HepG2 (cell line): ENCODE results near the gene LRRC51. TPM values are rescaled to one million over a fixed set of nuclear protein-coding genes. Genes with fewer than 3 reads are reported as not detected.

Source experiments
- ATAC-seq: fragments of 200-7000 bp; cut with Tn5 transposase; 3 replicates; pipeline ENCODE4 v1.9.1; 2020; ENCODE audit warnings: mild to moderate bottlenecking, moderate library complexity
- BruUV-seq: library from RNA; stranded (reverse); fragments of 400-500 nt; replicated peaks from 2 replicates; lab custom pipeline; 2021; lab: Mats Ljungman, UMichigan
- CTCF ChIA-PET: fragments of 300-600 bp; formaldehyde crosslinking; extraction: SDS; loops from one replicate; lab custom pipeline; 2021; ENCODE audit warnings: low total read pairs, inconsistent platforms, low intra/inter-chr PET ratio; lab: Yijun Ruan, JAX
- POLR2A ChIA-PET: fragments of 350-600 bp; sonication (Branson Sonifier 250); formaldehyde crosslinking; loops from one replicate; lab custom pipeline; 2020; ENCODE audit warnings: antibody characterized with exemption, inconsistent platforms; lab: Yijun Ruan, JAX
- DNase-seq: peaks from one replicate; pipeline ENCODE4 v3.0.0-alpha.2; 2015; ENCODE audit warnings: low spot score
- FAIRE-seq: peaks from 3 replicates; lab custom pipeline; 2011; peaks lifted over from hg19 to GRCh38; lab: Jason Lieb, UNC
- H2AFZ ChIP-seq: one replicate; pipeline ENCODE4 v1.6.1; 2011; ENCODE audit warnings: low read length, inconsistent platforms
- H3K27ac ChIP-seq: fragments of 300-600 bp; 3 replicates; pipeline ENCODE4 v1.8.0; 2011; ENCODE audit warnings: mixed run types, mild to moderate bottlenecking, mixed read lengths, low read length, inconsistent platforms; ENCODE audit not compliant: insufficient read depth; ENCODE audit errors: extremely low read length
- H3K27me3 ChIP-seq, 2 experiments: fragments of 200-600 bp in 1 of 2; 2 replicates in 1 of 2; 3 replicates in 1 of 2; pipeline versions ENCODE4 v1.6.0 to v1.8.0; 2011; ENCODE audit warnings: low read length in 2 of 2, mild to moderate bottlenecking in 2 of 2, moderate library complexity in 2 of 2, inconsistent platforms in 1 of 2; ENCODE audit not compliant: insufficient read depth in 2 of 2, control insufficient read depth in 1 of 2
- H3K36me3 ChIP-seq, 2 experiments: fragments of 200-600 bp in 1 of 2; replicated peaks in 1 of 2; 2 replicates in 1 of 2; 3 replicates in 1 of 2; pipeline versions ENCODE4 v1.5.1 to v1.8.0; 2011; ENCODE audit warnings: low read length in 2 of 2, inconsistent platforms in 1 of 2; ENCODE audit not compliant: insufficient read depth in 2 of 2, control insufficient read depth in 1 of 2
- H3K4me1 ChIP-seq: 2 replicates; pipeline ENCODE4 v1.5.1; 2012; ENCODE audit warnings: low read length, inconsistent platforms; ENCODE audit not compliant: insufficient read depth
- H3K4me2 ChIP-seq: 2 replicates; pipeline ENCODE4 v1.6.0; 2011; ENCODE audit warnings: low read depth, low read length, inconsistent platforms
- H3K4me3 ChIP-seq, 3 experiments: fragments of 200-600 bp in 1 of 3; sonication (generic), shearing (Covaris generic) in 1 of 3; replicated peaks in 1 of 3; 2 replicates each; pipeline ENCODE4 v1.5.1; 2011 to 2016; ENCODE audit warnings: low read length in 3 of 3, inconsistent platforms in 2 of 3, low read depth in 2 of 3, mild to moderate bottlenecking in 2 of 3, control low read depth in 1 of 3, mixed read lengths in 1 of 3; ENCODE audit not compliant: insufficient read depth in 1 of 3
- H3K79me2 ChIP-seq: one replicate; pipeline ENCODE4 v1.6.1; 2011; ENCODE audit warnings: low read length, inconsistent platforms; ENCODE audit not compliant: insufficient read depth
- H3K9ac ChIP-seq: 2 replicates; pipeline ENCODE4 v1.6.0; 2011; ENCODE audit warnings: mild to moderate bottlenecking, low read depth, low read length, inconsistent platforms; ENCODE audit not compliant: insufficient read depth
- H3K9me3 ChIP-seq: 2 replicates; pipeline ENCODE4 v1.5.1; 2012; ENCODE audit warnings: mild to moderate bottlenecking, low read length
- H4K20me1 ChIP-seq: 2 replicates; pipeline ENCODE4 v1.6.0; 2011; ENCODE audit warnings: inconsistent platforms, mild to moderate bottlenecking, low read length, moderate library complexity; ENCODE audit not compliant: insufficient read depth
- ETV6 ChIP-seq: sonication (generic); formaldehyde crosslinking; conservative IDR thresholded peaks from 2 replicates; pipeline ENCODE4 v1.4.0; 2020; ENCODE audit warnings: missing genetic modification reagents
- KDM3A ChIP-seq: IDR thresholded peaks from 2 replicates; pipeline ENCODE4 v1.6.1; 2018; ENCODE audit warnings: low read depth, missing compliant biosample characterization
- MEIS1 ChIP-seq: sonication (generic); formaldehyde crosslinking; IDR thresholded peaks from 2 replicates; pipeline ENCODE4 v1.9.0; 2021; ENCODE audit warnings: mild to moderate bottlenecking, missing genetic modification reagents, moderate library complexity, borderline replicate concordance
- MLXIP ChIP-seq: sonication (generic); formaldehyde crosslinking; IDR thresholded peaks from 2 replicates; pipeline ENCODE4 v1.9.0; 2021; ENCODE audit warnings: missing genetic modification reagents, borderline replicate concordance
- NFAT5 ChIP-seq: sonication (generic); formaldehyde crosslinking; IDR thresholded peaks from 2 replicates; pipeline ENCODE4 v1.4.0; 2020; ENCODE audit warnings: missing genetic modification reagents
- NR2F6 ChIP-seq, 2 experiments: IDR thresholded peaks; 2 replicates each; pipeline ENCODE4 v1.6.1; 2016; ENCODE audit warnings: antibody characterized with exemption in 1 of 2, mild to moderate bottlenecking in 1 of 2
- TIGD3 ChIP-seq: sonication (generic); formaldehyde crosslinking; IDR thresholded peaks from 2 replicates; pipeline ENCODE4 v1.5.1; 2020; ENCODE audit warnings: mild to moderate bottlenecking, missing genetic modification reagents, borderline replicate concordance
- ZNF513 ChIP-seq: sonication (generic); formaldehyde crosslinking; conservative IDR thresholded peaks from 2 replicates; pipeline ENCODE4 v1.5.0; 2020; ENCODE audit warnings: missing genetic modification reagents
- ZNF672 ChIP-seq: sonication (generic); formaldehyde crosslinking; IDR thresholded peaks from 2 replicates; pipeline ENCODE4 v1.8.1; 2022; ENCODE audit warnings: missing genetic modification reagents
- ZNF720 ChIP-seq: sonication (generic); formaldehyde crosslinking; IDR thresholded peaks from 2 replicates; pipeline ENCODE4 v1.4.0; 2020; ENCODE audit warnings: missing genetic modification reagents
- WGBS: methylation state at CpG from one replicate; pipeline ENCODE4 v1.1.6; 2017; ENCODE audit warnings: low lambda C conversion rate; 5-methylcytosine and 5-hydroxymethylcytosine counted together
- in situ Hi-C: cut with HindIII; loops from 2 replicates; pipeline ENCODE4 v1.10.0; 2017; ENCODE audit warnings: low pct_unique_long_range_greater_than_20kb; ENCODE audit not compliant: extremely low pct_ligation_motif_present
- intact Hi-C: fragments of 100-400 bp; cut with micrococcal nuclease; formaldehyde crosslinking; loops from one replicate; pipeline ENCODE4 v1.10.0; 2022; ENCODE audit not compliant: unreplicated experiment
- polyA plus RNA-seq, 8 experiments: library from polyadenylated mRNA; depleted of rRNA in 3 of 8; stranded (reverse) in 7 of 8; unstranded in 1 of 8; fragments of >200 nt; fragmentation: Illumina TruSeq in 4 of 8; extraction: Trizol in 4 of 8; gene quantifications; 2 replicates each; pipeline versions ENCODE4 v1.2.1 to v1.2.3, GENCODE V29; 2011 to 2016; ENCODE audit warnings: low read depth in 4 of 8, missing spikeins in 1 of 8, mixed read lengths in 1 of 8; ENCODE audit not compliant: insufficient read depth in 1 of 8
- total RNA-seq, 5 experiments: library from RNA; depleted of rRNA; stranded (reverse); fragments of >200 nt; fragmentation: Illumina TruSeq; extraction: Trizol; gene quantifications; 2 replicates each; pipeline ENCODE4 v1.2.3, GENCODE V29; 2016; ENCODE audit warnings: low read depth in 1 of 5

LRRC51 gene
- total and polyA plus RNA-seq, 2 of the 13 experiments (the other 11 are each of a cell fraction or from before 2014, with no cell fraction given) = 5.3 to 6.0 TPM

GRCh38 chr11:72084965-72085364 is 4.3 kb downstream of the LRRC51 start (continued):
- TF ChIP-seq TIGD3 (CRISPR knock-in tag) (no peak), ZNF720 (CRISPR knock-in tag) (no peak)

- Histone ChIP-seq H3K9me3 (no peaks in the 10 kb centered on the region), H2AFZ (no peak overlapping the region), H3K79me2 (no peaks in the 10 kb centered on the region), H3K27me3 (no peaks in the 10 kb centered on the region), H4K20me1 (no peaks in the 10 kb centered on the region), H3K9ac (no peak overlapping the region), H3K36me3 (peaks cover 2 to 6% of the 10 kb centered on the region in 2 experiments; a peak in 2 of 5 replicates), H3K4me2 (no peak overlapping the region), H3K4me1 (peaks cover 20% of the 10 kb centered on the region), H3K27ac (no peak overlapping the region), H3K4me3 (no peak overlapping the region)
- FAIRE-seq = no peak
- intact Hi-C loops = no loop called here
- POLR2A ChIA-PET = interaction anchor here (1.1 to 1.3 kb wide), 2 partner anchors 9 to 45 kb away, joined by 3 to 6 read pairs; no protein-coding TSS in a partner anchor
- in situ Hi-C loops = no loop called here
- ATAC-seq = no peak
- 97% methylated on average over 2 of the region's 3 CpGs for whole genome bisulfite sequencing
- no peak for DNase-seq
- BruUV-seq = no TSS peak
- CTCF ChIA-PET = no interaction called here
- TF ChIP-seq ZNF513 (no peak), MEIS1 (CRISPR knock-in tag) (no peak), ETV6 (CRISPR knock-in tag) (no peak), ZNF672 (no peak), NR2F6 (IDR thresholded peaks at IDR 0.05) (no peak), NR2F6 (CRISPR knock-in tag; IDR thresholded peaks at IDR 0.05) (no peak), KDM3A (no peak), NFAT5 (CRISPR knock-in tag) (no peak), MLXIP (CRISPR knock-in tag) (no peak)
These were observed 5.1 kb downstream of the LRRC51 start for GRCh38 chr11:72085621-72086351.
